ENCODE data around the gene LIMCH1. TPM values are rescaled to one million over a fixed set of nuclear protein-coding genes. Genes with fewer than 3 reads are reported as not detected.

Gene LIMCH1
- total and polyA plus RNA-seq, 2 experiments from 2014 or later = 10.6 to 13.3 TPM

- Histone ChIP-seq H2AFZ (no peak overlapping the region), H3K9me3 (ENCODE audit: low read depth) (no peaks in the 10 kb centered on the region), H4K20me1 (ENCODE audit: insufficient read depth, poor library complexity, severe bottlenecking) (no peaks in the 10 kb centered on the region), H3K79me2 (no peaks in the 10 kb centered on the region), H3K27me3 (no peaks in the 10 kb centered on the region), H3K36me3 (replicated peaks; ENCODE audit: insufficient read depth, low read depth) (no peaks in the 10 kb centered on the region), H3K4me3 (no peak overlapping the region), H3K9me2 (replicated peaks; ENCODE audit: insufficient read depth) (no peaks in the 10 kb centered on the region), H3K4me2 (no peak overlapping the region), H3K4me1 (ENCODE audit: insufficient read depth) (no peaks in the 10 kb centered on the region), H3K27ac (no peak overlapping the region)
- 97% methylated on average over 5 of the region's 5 CpGs for WGBS (ENCODE audit: low lambda C conversion rate, missing lambda C conversion rate)
- TF ChIP-seq EZH2phosphoT487 (IDR thresholded peaks at IDR 0.05; ENCODE audit: low read depth, severe bottlenecking, unreplicated experiment) (no peak), CTCF (IDR thresholded peaks at IDR 0.05; ENCODE audit: poor library complexity) (no peak), EZH2 (IDR thresholded peaks at IDR 0.05; ENCODE audit: borderline replicate concordance) (no peak)
- DNase-seq (ENCODE audit: low spot score) = no peak
Measured at GRCh38 chr4:41568363-41568762, 30.4 kb downstream of the LIMCH1 start.

DNA sequence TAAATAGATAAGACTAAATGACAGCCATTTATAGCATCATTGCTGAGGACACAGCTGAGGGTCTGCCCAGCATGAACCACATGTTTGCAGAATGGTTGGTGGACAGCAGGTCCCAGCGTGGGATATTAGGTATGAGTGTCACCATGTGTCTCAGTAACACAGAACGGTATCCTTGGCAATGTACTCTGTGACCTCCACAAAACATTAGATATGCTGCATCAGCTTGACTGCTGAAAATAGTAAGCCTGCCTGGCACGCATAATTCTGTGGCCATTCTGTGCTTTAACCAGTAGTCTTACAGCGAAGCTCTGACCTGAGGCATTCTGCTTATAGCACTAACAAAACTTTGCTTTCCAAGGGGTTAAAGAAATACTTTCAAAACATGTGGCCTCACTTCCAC, 32.0 kb downstream of the LIMCH1 start:
- Histone ChIP-seq H2AFZ (no peak overlapping the region), H4K20me1 (ENCODE audit: insufficient read depth, poor library complexity, severe bottlenecking) (no peaks in the 10 kb centered on the region), H3K4me1 (ENCODE audit: insufficient read depth) (no peaks in the 10 kb centered on the region), H3K79me2 (no peaks in the 10 kb centered on the region), H3K27ac (no peak overlapping the region), H3K36me3 (replicated peaks; ENCODE audit: insufficient read depth, low read depth) (no peaks in the 10 kb centered on the region), H3K4me2 (no peak overlapping the region), H3K9me3 (ENCODE audit: low read depth) (no peaks in the 10 kb centered on the region), H3K4me3 (no peak overlapping the region), H3K27me3 (no peaks in the 10 kb centered on the region), H3K9me2 (replicated peaks; ENCODE audit: insufficient read depth) (no peaks in the 10 kb centered on the region)
- TF ChIP-seq CTCF (IDR thresholded peaks at IDR 0.05; ENCODE audit: poor library complexity) (no peak), EZH2 (IDR thresholded peaks at IDR 0.05; ENCODE audit: borderline replicate concordance) (no peak), EZH2phosphoT487 (IDR thresholded peaks at IDR 0.05; ENCODE audit: low read depth, severe bottlenecking, unreplicated experiment) (no peak)
- no peak for DNase-seq (ENCODE audit: low spot score)
- WGBS (ENCODE audit: low lambda C conversion rate, missing lambda C conversion rate) = 64% methylated on average over 4 of the region's 4 CpGs

DNA sequence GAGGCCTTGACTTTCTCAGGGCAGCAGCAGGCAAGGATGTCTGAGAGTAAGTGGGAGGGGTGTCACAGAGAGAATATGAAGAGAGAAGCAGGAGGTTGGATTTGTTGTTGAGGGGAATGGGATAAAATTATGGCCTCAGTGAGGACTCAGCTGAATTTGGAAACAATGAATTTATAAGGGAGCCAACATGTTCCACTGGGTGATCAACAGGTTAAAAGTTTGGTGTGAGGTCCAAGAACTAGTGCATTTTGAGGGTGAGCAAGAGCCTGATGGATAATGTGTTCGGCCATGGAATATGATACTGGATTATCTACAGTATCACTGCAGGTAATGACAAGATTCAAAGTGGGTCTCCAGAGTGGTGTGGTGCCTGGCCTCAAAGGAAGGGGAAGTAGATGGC, 33.5 kb downstream of the LIMCH1 start:
- WGBS (ENCODE audit: low lambda C conversion rate, missing lambda C conversion rate) = 81% methylated on average over 1 of the region's 1 CpG
- Histone ChIP-seq H2AFZ (no peak overlapping the region), H3K27me3 (no peaks in the 10 kb centered on the region), H3K4me1 (ENCODE audit: insufficient read depth) (no peaks in the 10 kb centered on the region), H3K9me2 (replicated peaks; ENCODE audit: insufficient read depth) (no peaks in the 10 kb centered on the region), H3K4me2 (no peak overlapping the region), H3K9me3 (ENCODE audit: low read depth) (no peaks in the 10 kb centered on the region), H3K36me3 (replicated peaks; ENCODE audit: insufficient read depth, low read depth) (no peaks in the 10 kb centered on the region), H3K4me3 (no peak overlapping the region), H3K79me2 (no peaks in the 10 kb centered on the region), H3K27ac (no peak overlapping the region), H4K20me1 (ENCODE audit: insufficient read depth, poor library complexity, severe bottlenecking) (no peaks in the 10 kb centered on the region)
- TF ChIP-seq EZH2 (IDR thresholded peaks at IDR 0.05; ENCODE audit: borderline replicate concordance) = no peak
- TF ChIP-seq CTCF (IDR thresholded peaks at IDR 0.05; ENCODE audit: poor library complexity) = no peak
- TF ChIP-seq EZH2phosphoT487 (IDR thresholded peaks at IDR 0.05; ENCODE audit: low read depth, severe bottlenecking, unreplicated experiment) = no peak
- DNase-seq (ENCODE audit: low spot score) = no peak

DNA sequence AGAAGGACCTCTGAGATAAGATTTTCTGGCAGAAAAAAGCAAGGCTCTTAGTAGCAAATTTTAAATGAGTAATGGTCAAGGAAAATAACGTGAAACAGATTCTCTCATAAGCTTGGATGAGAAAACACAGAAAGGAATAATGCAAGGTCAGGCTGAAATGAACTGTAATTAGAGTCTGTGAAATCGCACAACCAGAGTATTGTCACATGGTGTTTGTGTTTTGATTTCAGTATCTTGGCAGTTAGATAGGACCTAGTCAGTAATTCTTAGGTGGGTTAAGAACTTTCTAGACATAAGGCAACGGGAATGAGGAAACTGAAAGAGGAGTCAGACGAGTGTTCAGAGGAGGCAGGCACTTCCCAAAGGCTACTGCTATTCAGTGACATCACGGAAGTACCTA, 34.6 kb downstream of the LIMCH1 start:
- WGBS (ENCODE audit: low lambda C conversion rate, missing lambda C conversion rate) = 50% methylated on average over 5 of the region's 5 CpGs
- Histone ChIP-seq H3K9me3 (ENCODE audit: low read depth) (no peaks in the 10 kb centered on the region), H3K4me3 (no peak overlapping the region), H3K4me2 (peak overlapping the region; percentile 58), H3K79me2 (no peaks in the 10 kb centered on the region), H3K36me3 (replicated peaks; ENCODE audit: insufficient read depth, low read depth) (no peaks in the 10 kb centered on the region), H3K27ac (no peak overlapping the region), H4K20me1 (ENCODE audit: insufficient read depth, poor library complexity, severe bottlenecking) (no peaks in the 10 kb centered on the region), H3K9me2 (replicated peaks; ENCODE audit: insufficient read depth) (no peaks in the 10 kb centered on the region), H3K4me1 (ENCODE audit: insufficient read depth) (no peaks in the 10 kb centered on the region), H2AFZ (no peak overlapping the region), H3K27me3 (no peaks in the 10 kb centered on the region)
- no peak for TF ChIP-seq EZH2 (IDR thresholded peaks at IDR 0.05; ENCODE audit: borderline replicate concordance)
- no peak for TF ChIP-seq CTCF (IDR thresholded peaks at IDR 0.05; ENCODE audit: poor library complexity)
- no peak for DNase-seq (ENCODE audit: low spot score)

All from hepatocyte (in vitro differentiated cells).